ENCODE data around the gene ADAMTS10.

DNA sequence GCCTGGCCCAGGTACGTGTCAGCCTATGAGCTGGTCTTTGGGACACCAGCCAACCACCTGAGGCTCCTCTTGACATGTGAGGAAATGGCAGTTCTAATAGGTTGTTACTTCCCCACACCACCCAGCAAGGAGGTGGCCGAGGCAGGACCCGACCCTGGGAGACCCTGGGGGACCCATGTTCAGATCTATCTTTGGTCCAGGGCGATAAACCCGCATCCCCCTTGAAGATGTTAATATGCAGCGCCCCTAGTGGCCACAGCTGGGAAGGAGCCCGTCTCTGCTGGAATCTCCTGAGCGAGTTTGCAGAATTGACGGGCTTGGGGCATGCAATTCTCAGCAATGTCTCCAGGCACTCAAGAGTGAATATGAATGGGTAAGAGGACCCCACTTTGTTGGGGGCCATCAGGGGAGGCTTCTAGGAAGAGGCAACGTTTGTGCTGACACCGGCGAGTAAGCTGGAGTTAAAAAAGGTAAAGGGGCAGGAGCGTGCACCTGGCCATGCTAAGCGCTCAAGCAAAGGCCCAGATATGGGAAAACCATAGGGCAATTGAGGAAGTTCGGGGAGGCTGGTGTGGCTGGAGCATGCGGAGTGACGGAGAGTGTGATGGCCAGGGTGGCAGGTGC lies 31.8 kb downstream of the ADAMTS10 start:
- TF ChIP-seq, protein P1, sequence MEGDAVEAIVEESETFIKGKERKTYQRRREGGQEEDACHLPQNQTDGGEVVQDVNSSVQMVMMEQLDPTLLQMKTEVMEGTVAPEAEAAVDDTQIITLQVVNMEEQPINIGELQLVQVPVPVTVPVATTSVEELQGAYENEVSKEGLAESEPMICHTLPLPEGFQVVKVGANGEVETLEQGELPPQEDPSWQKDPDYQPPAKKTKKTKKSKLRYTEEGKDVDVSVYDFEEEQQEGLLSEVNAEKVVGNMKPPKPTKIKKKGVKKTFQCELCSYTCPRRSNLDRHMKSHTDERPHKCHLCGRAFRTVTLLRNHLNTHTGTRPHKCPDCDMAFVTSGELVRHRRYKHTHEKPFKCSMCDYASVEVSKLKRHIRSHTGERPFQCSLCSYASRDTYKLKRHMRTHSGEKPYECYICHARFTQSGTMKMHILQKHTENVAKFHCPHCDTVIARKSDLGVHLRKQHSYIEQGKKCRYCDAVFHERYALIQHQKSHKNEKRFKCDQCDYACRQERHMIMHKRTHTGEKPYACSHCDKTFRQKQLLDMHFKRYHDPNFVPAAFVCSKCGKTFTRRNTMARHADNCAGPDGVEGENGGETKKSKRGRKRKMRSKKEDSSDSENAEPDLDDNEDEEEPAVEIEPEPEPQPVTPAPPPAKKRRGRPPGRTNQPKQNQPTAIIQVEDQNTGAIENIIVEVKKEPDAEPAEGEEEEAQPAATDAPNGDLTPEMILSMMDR (IDR thresholded peaks at IDR 0.05; ENCODE audit: low read length) = peak; percentile 98
- TF ChIP-seq EZH2 (optimal IDR thresholded peaks at IDR 0.05; ENCODE audit: low read depth, low read length) = no peak
- no peak for TF ChIP-seq EZH2phosphoT487 (IDR thresholded peaks at IDR 0.05; ENCODE audit: low read length)
